OCI-LY7 (cell line): Measurements from ENCODE around the gene CCDC88B.

Experiments used
- CTCF ChIP-seq: fragments of 200-600 bp; sonication (generic); conservative IDR thresholded peaks from 2 replicates; pipeline ENCODE4 v1.5.1; 2014; ENCODE audit warnings: mild to moderate bottlenecking, antibody characterized with exemption, low read length, moderate library complexity, mixed read lengths
- EZH2phosphoT487 ChIP-seq: fragments of 200-600 bp; sonication (generic); IDR thresholded peaks from 2 replicates; pipeline ENCODE4 v1.6.1; 2018; ENCODE audit warnings: low read depth, borderline replicate concordance, mild to moderate bottlenecking, mixed run types, antibody characterized with exemption, low read length, moderate library complexity, mixed read lengths

GRCh38 chr11:64291262-64291751 lies 48.7 kb upstream of the CCDC88B start, which contains the start of gene KCNK4:
- no peak for TF ChIP-seq CTCF
- no peak for TF ChIP-seq EZH2phosphoT487
